ENCODE results near the gene NDE1.
A peak's percentile ranks its signal among the peaks of the same experiment; 100 is the strongest.
"Not testable (repeated sequence)": the region's sequence is repeated elsewhere in the genome, so short reads cannot be mapped to it uniquely, and the experiment has no call there.

NDE1 gene

GRCh38 chr16:15650019-15650697 lies at the start of gene NDE1:
NDE1 (plus strand) TSS chr16:15650245; CDS start chr16:15664779, 14,534 bp downstream.
- Histone ChIP-seq H3K4me1 (ENCODE audit: control insufficient read depth in 5 of 5, insufficient read depth in 5 of 5, low read length in 5 of 5) (peaks cover 3 to 18% (median 15%) of the 10 kb centered on the region in 5 donors), H3K9ac (ENCODE audit: low read length in 5 of 5) (peak within 1 kb of the TSS in 4 of 5 donors; percentile 83 to 93 (median 86)), H3K4me3 (ENCODE audit: low read depth in 1 of 5, low read length in 5 of 5) (peak within 1 kb of the TSS; percentile 86 to 96 (median 94)), H3K36me3 (ENCODE audit: control insufficient read depth in 5 of 5, insufficient read depth in 5 of 5, low read length in 5 of 5) (peaks cover 0 to 3% (median 0%) of the 10 kb centered on the region in 5 donors), H3K9me3 (ENCODE audit: control insufficient read depth in 5 of 5, low read length in 5 of 5) (no peaks in the 10 kb centered on the region), H3K27me3 (ENCODE audit: control insufficient read depth in 5 of 5, insufficient read depth in 4 of 5, low read length in 5 of 5) (no peaks in the 10 kb centered on the region), H3K27ac (ENCODE audit: low read depth, low read length) (peak within 1 kb of the TSS; percentile 57)

GRCh38 chr16:15601212-15601879 lies 48.7 kb upstream of the NDE1 start:
- Histone ChIP-seq H3K27ac (ENCODE audit: low read depth, low read length) (no peak overlapping the region), H3K4me1 (ENCODE audit: control insufficient read depth in 5 of 5, insufficient read depth in 5 of 5, low read length in 5 of 5) (peaks cover 0 to 10% (median 4%) of the 10 kb centered on the region in 5 donors), H3K27me3 (ENCODE audit: control insufficient read depth in 5 of 5, insufficient read depth in 4 of 5, low read length in 5 of 5) (no peaks in the 10 kb centered on the region), H3K36me3 (ENCODE audit: control insufficient read depth in 5 of 5, insufficient read depth in 5 of 5, low read length in 5 of 5) (peaks cover 14 to 97% (median 92%) of the 10 kb centered on the region in 5 donors), H3K9me3 (ENCODE audit: control insufficient read depth in 5 of 5, low read length in 5 of 5) (no peaks in the 10 kb centered on the region), H3K9ac (ENCODE audit: low read length in 5 of 5) (no peak overlapping the region), H3K4me3 (ENCODE audit: low read depth in 1 of 5, low read length in 5 of 5) (no peak overlapping the region)

GRCh38 chr16:15602285-15603044 lies 47.6 kb upstream of the NDE1 start:
- no peak overlapping the region for H3K9ac ChIP-seq (ENCODE audit: low read length in 5 of 5)
- no peaks in the 10 kb centered on the region for H3K9me3 ChIP-seq (ENCODE audit: control insufficient read depth in 5 of 5, low read length in 5 of 5)
- H3K36me3 ChIP-seq (ENCODE audit: control insufficient read depth in 5 of 5, insufficient read depth in 5 of 5, low read length in 5 of 5) = peaks cover 9 to 98% (median 96%) of the 10 kb centered on the region in 5 donors
- peaks cover 2 to 11% (median 6%) of the 10 kb centered on the region in 5 donors for H3K4me1 ChIP-seq (ENCODE audit: control insufficient read depth in 5 of 5, insufficient read depth in 5 of 5, low read length in 5 of 5)
- H3K27ac ChIP-seq (ENCODE audit: low read depth, low read length) = no peak overlapping the region
- no peaks in the 10 kb centered on the region for H3K27me3 ChIP-seq (ENCODE audit: control insufficient read depth in 5 of 5, insufficient read depth in 4 of 5, low read length in 5 of 5)
- no peak overlapping the region for H3K4me3 ChIP-seq (ENCODE audit: low read depth in 1 of 5, low read length in 5 of 5)

- H3K9ac ChIP-seq (ENCODE audit: low read length in 5 of 5) = no peak overlapping the region
- peaks cover 16 to 96% (median 89%) of the 10 kb centered on the region in 5 donors for H3K36me3 ChIP-seq (ENCODE audit: control insufficient read depth in 5 of 5, insufficient read depth in 5 of 5, low read length in 5 of 5)
- no peaks in the 10 kb centered on the region for H3K9me3 ChIP-seq (ENCODE audit: control insufficient read depth in 5 of 5, low read length in 5 of 5)
- no peak overlapping the region for H3K4me3 ChIP-seq (ENCODE audit: low read depth in 1 of 5, low read length in 5 of 5)
- peaks cover 4 to 21% (median 9%) of the 10 kb centered on the region in 5 donors for H3K4me1 ChIP-seq (ENCODE audit: control insufficient read depth in 5 of 5, insufficient read depth in 5 of 5, low read length in 5 of 5)
- H3K27me3 ChIP-seq (ENCODE audit: control insufficient read depth in 5 of 5, insufficient read depth in 4 of 5, low read length in 5 of 5) = no peaks in the 10 kb centered on the region
- no peak overlapping the region for H3K27ac ChIP-seq (ENCODE audit: low read depth, low read length)
These were observed 45.3 kb upstream of the NDE1 start for GRCh38 chr16:15604460-15605440.

GRCh38 chr16:15605839-15606517 lies 44.1 kb upstream of the NDE1 start:
- peaks cover 20 to 94% (median 88%) of the 10 kb centered on the region in 5 donors for H3K36me3 ChIP-seq (ENCODE audit: control insufficient read depth in 5 of 5, insufficient read depth in 5 of 5, low read length in 5 of 5)
- H3K9ac ChIP-seq (ENCODE audit: low read length in 5 of 5) = no peak overlapping the region

GRCh38 chr16:15606518-15607220 lies 43.4 kb upstream of the NDE1 start:
- Histone ChIP-seq H3K9me3 (ENCODE audit: control insufficient read depth in 5 of 5, low read length in 5 of 5) (no peaks in the 10 kb centered on the region), H3K27me3 (ENCODE audit: control insufficient read depth in 5 of 5, insufficient read depth in 4 of 5, low read length in 5 of 5) (no peaks in the 10 kb centered on the region), H3K9ac (ENCODE audit: low read length in 5 of 5) (no peak overlapping the region), H3K4me3 (ENCODE audit: low read depth in 1 of 5, low read length in 5 of 5) (no peak overlapping the region), H3K36me3 (ENCODE audit: control insufficient read depth in 5 of 5, insufficient read depth in 5 of 5, low read length in 5 of 5) (peaks cover 22 to 92% (median 85%) of the 10 kb centered on the region in 5 donors), H3K27ac (ENCODE audit: low read depth, low read length) (no peak overlapping the region), H3K4me1 (ENCODE audit: control insufficient read depth in 5 of 5, insufficient read depth in 5 of 5, low read length in 5 of 5) (peaks cover 4 to 26% (median 7%) of the 10 kb centered on the region in 5 donors)

More at GRCh38 chr16:15605839-15606517, 44.1 kb upstream of the NDE1 start:
- H3K4me3 ChIP-seq (ENCODE audit: low read depth in 1 of 5, low read length in 5 of 5) = no peak overlapping the region
- no peaks in the 10 kb centered on the region for H3K9me3 ChIP-seq (ENCODE audit: control insufficient read depth in 5 of 5, low read length in 5 of 5)
- peaks cover 4 to 28% (median 9%) of the 10 kb centered on the region in 5 donors for H3K4me1 ChIP-seq (ENCODE audit: control insufficient read depth in 5 of 5, insufficient read depth in 5 of 5, low read length in 5 of 5)
- no peak overlapping the region for H3K27ac ChIP-seq (ENCODE audit: low read depth, low read length)
- no peaks in the 10 kb centered on the region for H3K27me3 ChIP-seq (ENCODE audit: control insufficient read depth in 5 of 5, insufficient read depth in 4 of 5, low read length in 5 of 5)

- Histone ChIP-seq H3K27ac (ENCODE audit: low read depth, low read length) (peak overlapping the region; percentile 65), H3K36me3 (ENCODE audit: control insufficient read depth in 5 of 5, insufficient read depth in 5 of 5, low read length in 5 of 5) (peaks cover 27 to 92% (median 85%) of the 10 kb centered on the region in 5 donors), H3K4me1 (ENCODE audit: control insufficient read depth in 5 of 5, insufficient read depth in 5 of 5, low read length in 5 of 5) (peaks cover 4 to 26% (median 7%) of the 10 kb centered on the region in 5 donors)
- not testable (repeated sequence) for H3K27me3 ChIP-seq (ENCODE audit: control insufficient read depth in 5 of 5, insufficient read depth in 4 of 5, low read length in 5 of 5); H3K9me3 ChIP-seq (ENCODE audit: control insufficient read depth in 5 of 5, low read length in 5 of 5); H3K9ac ChIP-seq (ENCODE audit: low read length in 5 of 5); H3K4me3 ChIP-seq (ENCODE audit: low read depth in 1 of 5, low read length in 5 of 5)
These were observed 42.8 kb upstream of the NDE1 start for GRCh38 chr16:15607221-15607699.

- H3K36me3 ChIP-seq (ENCODE audit: control insufficient read depth in 5 of 5, insufficient read depth in 5 of 5, low read length in 5 of 5) = peaks cover 27 to 92% (median 85%) of the 10 kb centered on the region in 5 donors
- no peaks in the 10 kb centered on the region for H3K9me3 ChIP-seq (ENCODE audit: control insufficient read depth in 5 of 5, low read length in 5 of 5)
- no peak overlapping the region for H3K9ac ChIP-seq (ENCODE audit: low read length in 5 of 5)
- peak overlapping the region; percentile 65 for H3K27ac ChIP-seq (ENCODE audit: low read depth, low read length)
- H3K4me3 ChIP-seq (ENCODE audit: low read depth in 1 of 5, low read length in 5 of 5) = no peak overlapping the region
- H3K27me3 ChIP-seq (ENCODE audit: control insufficient read depth in 5 of 5, insufficient read depth in 4 of 5, low read length in 5 of 5) = no peaks in the 10 kb centered on the region
- peaks cover 4 to 26% (median 7%) of the 10 kb centered on the region in 5 donors for H3K4me1 ChIP-seq (ENCODE audit: control insufficient read depth in 5 of 5, insufficient read depth in 5 of 5, low read length in 5 of 5)
These were observed 42.2 kb upstream of the NDE1 start for GRCh38 chr16:15607700-15608396.
